Prostate gland (tissue), 2 donors: ENCODE measurements around the gene SFXN3.

Experiments
- CTCF ChIP-seq, 4 experiments: fragments of 200-600 bp in 2 of 4; fragments of 450-650 bp in 2 of 4; sonication (generic) in 2 of 4; IDR thresholded peaks; 1 replicate in 3 of 4; 2 replicates in 1 of 4; pipeline ENCODE4 v1.5.1; 2016 to 2019; ENCODE audit warnings: antibody characterized with exemption in 4 of 4, mild to moderate bottlenecking in 2 of 4, moderate library complexity in 2 of 4
- POLR2A ChIP-seq: fragments of 450-650 bp; IDR thresholded peaks from one replicate; pipeline ENCODE4 v1.6.1; 2016; ENCODE audit warnings: antibody characterized with exemption, mild to moderate bottlenecking
- POLR2AphosphoS5 ChIP-seq: sonication (generic); formaldehyde crosslinking; IDR thresholded peaks from one replicate; pipeline ENCODE4 v1.6.1; 2017; ENCODE audit warnings: antibody characterized with exemption

- TF ChIP-seq POLR2A = no peak
- no peak for TF ChIP-seq CTCF (IDR thresholded peaks at IDR 0.05)
- no peak for TF ChIP-seq POLR2AphosphoS5
These were observed 10.5 kb upstream of the SFXN3 start for GRCh38 chr10:101020427-101021075.
